22Rv1 (cell line): ENCODE data around the gene MAP4K2.

ENCODE experiments used
- CTCF ChIP-seq: fragments of 450-650 bp; IDR thresholded peaks from 2 replicates; pipeline ENCODE4 v1.5.1; 2017; ENCODE audit warnings: mild to moderate bottlenecking
- ZFX ChIP-seq: fragments of 450-650 bp; IDR thresholded peaks from 2 replicates; pipeline ENCODE4 v1.6.1; 2017; ENCODE audit warnings: antibody characterized with exemption, borderline replicate concordance

GRCh38 chr11:64754124-64754918 is 48.7 kb downstream of the MAP4K2 start:
- TF ChIP-seq CTCF (no peak), ZFX (no peak)
